ENCODE data around the gene RAB11FIP3.
A peak's percentile ranks its signal among the peaks of the same experiment; 100 is the strongest.
"Not testable (repeated sequence)": the region's sequence is repeated elsewhere in the genome, so short reads cannot be mapped to it uniquely, and the experiment has no call there.

The RAB11FIP3 gene

DNA sequence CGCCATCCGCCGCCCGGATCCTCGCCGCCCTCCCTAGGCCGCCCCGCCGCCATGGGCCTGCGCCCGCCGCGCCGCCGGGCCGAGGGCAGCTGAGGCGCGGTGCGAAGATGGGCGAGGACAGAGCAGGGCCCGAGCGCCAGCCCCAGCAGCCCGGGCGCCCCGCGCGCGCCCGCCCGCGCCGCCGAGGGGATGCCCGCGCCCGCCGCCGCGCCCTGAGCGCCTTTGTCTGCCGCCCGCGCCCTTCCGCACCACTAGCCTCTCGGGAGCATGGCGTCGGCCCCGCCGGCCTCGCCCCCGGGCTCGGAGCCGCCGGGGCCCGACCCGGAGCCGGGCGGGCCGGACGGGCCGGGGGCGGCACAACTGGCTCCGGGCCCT is 278 bp downstream of the RAB11FIP3 start:
- no peak for DNase-seq

DNA sequence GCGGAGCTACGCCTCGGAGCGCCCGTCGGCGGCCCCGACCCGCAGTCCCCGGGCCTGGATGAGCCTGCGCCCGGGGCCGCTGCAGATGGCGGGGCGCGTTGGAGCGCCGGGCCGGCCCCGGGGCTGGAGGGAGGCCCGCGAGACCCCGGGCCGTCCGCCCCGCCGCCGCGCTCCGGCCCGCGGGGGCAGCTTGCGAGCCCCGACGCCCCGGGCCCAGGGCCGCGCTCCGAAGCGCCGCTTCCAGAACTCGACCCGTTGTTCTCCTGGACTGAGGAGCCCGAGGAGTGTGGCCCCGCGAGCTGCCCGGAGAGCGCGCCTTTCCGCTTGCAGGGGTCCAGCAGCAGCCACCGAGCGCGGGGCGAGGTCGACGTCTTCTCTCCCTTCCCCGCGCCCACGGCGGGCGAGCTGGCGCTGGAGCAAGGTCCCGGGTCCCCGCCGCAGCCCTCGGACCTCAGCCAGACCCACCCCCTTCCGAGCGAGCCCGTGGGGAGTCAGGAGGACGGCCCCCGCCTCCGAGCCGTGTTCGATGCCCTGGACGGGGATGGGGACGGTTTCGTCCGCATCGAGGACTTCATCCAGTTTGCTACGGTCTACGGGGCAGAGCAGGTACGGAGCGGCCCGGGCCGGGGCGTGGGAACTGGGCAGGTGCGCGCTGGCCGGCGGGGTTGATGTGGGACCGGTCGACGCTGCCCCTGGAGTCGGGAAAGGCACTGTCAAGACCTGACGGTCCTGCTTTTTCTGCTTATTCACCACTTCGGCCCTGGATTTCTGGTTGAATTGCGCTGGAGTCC is 861 bp downstream of the RAB11FIP3 start:
- DNase-seq = no peak

DNA sequence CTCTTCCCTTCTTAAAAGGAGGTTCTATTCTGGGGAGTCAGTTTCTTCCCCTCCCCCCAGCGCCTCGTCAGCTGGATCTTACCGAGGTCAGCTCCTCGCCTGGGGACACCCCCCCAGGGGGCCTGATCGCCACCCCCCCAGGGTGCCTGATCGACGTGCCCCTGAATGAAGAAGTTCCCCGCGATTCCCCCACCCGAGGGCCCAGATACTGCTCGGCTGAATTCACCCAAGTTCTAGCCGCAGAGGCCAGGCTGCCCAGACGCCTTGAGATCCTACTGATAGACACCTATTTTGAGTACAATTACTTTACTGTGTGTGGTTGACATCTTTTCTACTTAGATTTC is 1.4 kb downstream of the RAB11FIP3 start:
- DNase-seq = no peak

DNA sequence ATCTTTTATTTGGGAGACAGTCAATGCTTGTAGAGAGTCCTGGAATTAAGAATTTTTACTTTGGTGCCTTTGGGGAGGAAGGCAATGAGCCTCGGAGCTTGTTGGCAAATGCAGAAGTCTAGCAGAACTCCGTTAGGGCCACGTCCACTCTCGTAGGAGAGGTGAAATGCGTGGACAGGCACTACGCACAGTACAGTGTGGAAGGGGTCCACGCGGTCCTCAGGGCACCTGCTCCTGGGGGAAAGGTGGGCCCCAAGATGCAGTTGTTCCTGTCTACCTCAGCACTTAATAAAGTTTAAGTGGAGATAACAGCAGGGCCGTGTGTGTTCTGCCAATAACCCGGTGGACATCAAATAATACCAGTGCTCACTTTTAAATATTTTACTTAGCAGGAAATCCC is 1.8 kb downstream of the RAB11FIP3 start:
- DNase-seq = no peak

DNA sequence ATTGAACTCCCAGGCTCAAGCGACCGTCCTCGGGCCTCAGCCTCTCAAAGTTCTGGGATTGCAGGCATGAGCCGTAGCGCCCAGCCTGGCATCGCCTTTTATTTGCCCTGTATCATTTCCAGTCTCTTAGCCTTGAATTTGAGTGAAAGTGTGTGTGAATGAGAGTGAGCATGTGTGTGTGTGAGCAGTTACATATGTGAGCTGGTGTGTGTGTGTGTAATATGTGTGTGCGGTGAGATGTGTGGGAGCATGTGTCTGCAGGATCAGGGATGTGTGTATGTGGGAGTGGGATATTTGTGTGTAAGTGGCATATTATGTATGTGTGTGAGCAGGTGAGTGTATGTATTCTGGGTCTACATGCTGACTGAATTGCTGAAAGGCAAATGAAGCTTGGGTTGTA is 5.5 kb downstream of the RAB11FIP3 start:
- no peak for DNase-seq

DNA sequence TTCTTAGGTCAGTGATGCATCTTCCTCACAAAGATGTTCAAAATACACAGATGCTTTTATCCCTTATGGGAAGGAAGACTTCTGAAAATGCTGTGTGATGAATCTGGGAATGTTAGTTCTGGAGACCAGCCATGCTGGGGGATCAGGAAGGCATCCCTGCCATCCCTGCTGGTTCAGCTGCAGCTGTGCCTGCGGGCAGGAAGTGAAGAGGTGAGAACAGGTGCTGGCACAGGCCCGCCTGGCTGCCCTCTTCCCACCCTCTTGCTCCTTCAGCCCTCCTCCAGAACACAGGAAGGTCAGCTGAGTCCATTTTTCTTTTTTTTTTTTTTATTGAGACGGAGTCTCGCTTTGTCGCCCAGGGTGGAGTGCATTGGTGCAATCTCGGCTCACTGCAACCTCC is 15.2 kb downstream of the RAB11FIP3 start:
- no peak for DNase-seq

DNA sequence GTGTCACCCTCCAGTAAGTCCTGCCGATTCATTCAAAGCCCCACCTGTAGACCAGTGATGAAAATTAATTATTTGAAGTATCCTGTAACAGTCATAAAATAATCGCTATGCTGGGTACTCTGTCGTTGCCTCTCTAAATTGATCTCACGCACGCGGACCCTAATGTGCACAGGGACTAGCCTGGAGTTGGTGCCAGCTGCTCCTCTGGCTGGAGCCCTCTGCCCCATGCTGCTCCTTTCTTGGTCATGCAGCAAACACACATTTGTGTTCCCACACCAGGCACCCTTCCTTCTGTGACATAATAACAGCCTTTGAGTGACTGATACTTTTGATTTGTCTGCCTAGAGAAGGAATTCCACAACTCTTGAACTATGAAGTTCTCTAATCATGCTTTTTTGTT is 16.0 kb downstream of the RAB11FIP3 start:
- no peak for DNase-seq

- no peak for DNase-seq
Observed at GRCh38 chr16:442976-443375, 17.5 kb downstream of the RAB11FIP3 start.

GRCh38 chr16:444027-444426 is 18.6 kb downstream of the RAB11FIP3 start:
- DNase-seq = no peak

DNA sequence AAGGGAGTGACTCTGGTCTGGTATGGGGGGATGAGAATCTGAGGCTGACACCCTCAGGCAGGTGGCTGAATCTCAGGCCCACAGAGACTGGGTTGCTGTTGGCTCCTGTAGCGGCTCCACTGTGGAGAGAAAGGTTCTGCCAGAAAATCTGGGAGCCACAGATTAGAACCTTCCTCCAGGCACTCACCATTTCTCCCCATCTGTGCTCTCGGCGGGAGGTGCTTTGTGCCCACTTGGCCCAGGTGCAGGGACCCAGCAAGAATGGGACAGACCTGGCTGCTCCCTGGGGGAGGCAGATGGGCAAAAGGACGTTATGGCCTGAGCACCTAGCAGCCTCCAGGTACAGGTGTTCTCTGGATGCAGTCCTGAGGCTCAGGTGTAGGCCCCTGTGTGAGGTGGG is 20.1 kb downstream of the RAB11FIP3 start:
- no peak for DNase-seq

DNA sequence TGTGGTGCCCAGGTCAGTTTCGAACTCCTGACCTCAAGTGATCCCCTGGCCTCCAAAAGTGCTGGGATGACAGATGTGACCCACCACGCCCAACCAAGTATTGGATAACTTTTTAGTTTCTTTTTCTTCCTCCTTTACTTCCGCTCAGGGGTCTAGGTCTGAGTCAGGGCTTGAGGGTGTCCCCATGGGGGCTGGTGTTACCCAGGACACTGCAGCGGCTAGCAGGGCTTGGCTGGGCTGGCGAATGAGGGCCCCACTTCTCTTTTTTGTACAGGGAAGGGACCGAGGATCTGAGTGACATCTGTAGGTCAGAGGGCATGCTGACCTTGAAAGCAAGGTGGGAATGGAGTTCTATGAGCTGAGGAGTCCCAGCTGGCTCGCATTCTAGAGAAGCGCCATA is 24.9 kb downstream of the RAB11FIP3 start:
- no peak for DNase-seq

- peak; percentile 80 for DNase-seq
Observed at GRCh38 chr16:450785-451512, 25.5 kb downstream of the RAB11FIP3 start.

DNA sequence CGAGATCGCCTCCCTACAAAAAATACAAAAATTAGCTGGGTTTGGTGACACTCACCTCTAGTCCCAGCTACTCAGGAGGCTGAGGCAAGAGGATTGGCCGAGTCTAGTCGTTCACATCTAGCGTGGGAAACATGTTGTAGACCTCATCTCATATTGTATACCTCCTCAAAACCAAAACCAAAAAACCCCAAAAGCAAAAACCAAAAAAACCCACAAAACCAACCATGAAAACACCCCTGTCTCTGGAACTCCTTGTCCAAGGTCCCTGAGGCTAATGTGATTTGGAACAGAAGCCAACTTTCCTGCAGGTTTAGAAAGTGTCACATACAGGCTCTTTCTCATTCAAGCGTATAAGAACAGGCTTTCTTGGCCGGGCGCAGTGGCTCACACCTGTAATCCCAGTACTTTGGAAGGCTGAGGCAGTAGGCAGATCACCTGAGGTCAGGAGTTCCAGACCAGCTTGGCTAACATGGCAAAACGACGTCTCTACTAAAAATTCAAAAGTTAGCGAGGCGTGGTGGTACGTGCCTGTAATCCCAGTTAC is 29.0 kb downstream of the RAB11FIP3 start:
- DNase-seq = no peak

DNA sequence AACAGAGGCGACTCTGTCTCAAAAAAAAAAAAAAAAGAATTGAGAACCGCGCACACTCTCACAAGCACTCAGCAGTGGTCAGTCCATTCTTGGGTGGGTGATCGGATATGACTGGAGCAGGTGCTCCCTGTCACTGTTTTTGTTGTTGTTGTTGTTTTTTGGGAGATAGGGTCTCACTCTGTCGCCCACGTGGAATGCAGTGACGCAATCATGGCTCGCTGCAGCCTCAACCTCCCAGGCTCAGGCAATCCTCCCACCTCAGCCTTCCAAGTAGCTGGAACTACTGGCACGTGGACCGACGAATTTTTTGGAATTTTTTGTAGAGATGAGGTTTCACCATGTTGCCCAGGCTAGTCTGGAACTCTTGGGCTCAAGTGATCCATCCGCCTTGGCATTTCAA is 30.0 kb downstream of the RAB11FIP3 start:
- DNase-seq = no peak

DNA sequence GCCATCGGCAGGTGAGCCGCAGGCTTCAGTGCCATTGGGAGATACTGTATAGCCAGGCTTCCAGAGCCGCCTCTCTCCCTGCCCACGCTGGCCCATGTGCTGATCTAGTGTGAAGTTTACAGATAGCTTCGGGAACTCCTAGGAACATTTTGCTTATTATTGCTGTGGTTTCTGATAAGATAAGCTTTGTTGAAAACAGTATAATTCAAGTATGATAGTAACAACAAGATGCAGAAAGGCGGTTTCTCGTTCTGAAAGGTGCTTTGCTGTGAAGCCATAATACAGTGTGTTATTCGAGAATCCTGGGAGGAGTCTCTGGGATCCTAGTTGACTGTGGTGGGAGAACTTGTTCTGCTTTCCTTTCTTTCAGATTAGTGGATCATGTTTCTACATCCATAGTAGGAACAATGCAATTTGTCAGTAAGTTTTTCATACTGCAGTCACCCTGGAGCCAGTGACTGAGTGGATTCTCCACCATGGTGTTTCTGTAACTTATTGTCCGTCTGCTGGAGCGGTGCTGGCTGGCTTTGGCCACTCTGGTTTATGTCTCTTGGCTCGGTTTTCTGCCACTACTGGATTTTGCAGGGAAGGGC is 31.5 kb downstream of the RAB11FIP3 start:
- no peak for DNase-seq

- DNase-seq = no peak
Observed at GRCh38 chr16:457732-458400, 32.4 kb downstream of the RAB11FIP3 start.

DNA sequence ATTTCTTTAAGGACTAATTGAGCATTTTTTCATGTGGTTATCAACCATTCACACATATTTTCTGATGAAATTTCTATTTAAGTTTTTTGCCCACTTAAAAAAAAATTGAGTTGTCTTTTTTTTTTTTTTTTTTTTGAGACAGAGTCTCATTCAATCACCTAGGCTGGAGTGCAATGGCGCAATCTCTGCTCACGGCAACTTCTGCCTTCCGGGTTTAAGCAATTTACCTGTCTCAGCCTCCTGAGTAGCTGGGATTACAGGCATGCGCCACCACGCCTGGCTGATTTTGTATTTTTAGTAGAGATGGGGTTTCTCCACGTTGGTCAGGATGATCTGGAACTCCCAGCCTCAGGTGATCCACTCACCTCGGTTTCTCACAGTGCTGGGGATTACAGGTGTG is 34.3 kb downstream of the RAB11FIP3 start:
- no peak for DNase-seq

DNA sequence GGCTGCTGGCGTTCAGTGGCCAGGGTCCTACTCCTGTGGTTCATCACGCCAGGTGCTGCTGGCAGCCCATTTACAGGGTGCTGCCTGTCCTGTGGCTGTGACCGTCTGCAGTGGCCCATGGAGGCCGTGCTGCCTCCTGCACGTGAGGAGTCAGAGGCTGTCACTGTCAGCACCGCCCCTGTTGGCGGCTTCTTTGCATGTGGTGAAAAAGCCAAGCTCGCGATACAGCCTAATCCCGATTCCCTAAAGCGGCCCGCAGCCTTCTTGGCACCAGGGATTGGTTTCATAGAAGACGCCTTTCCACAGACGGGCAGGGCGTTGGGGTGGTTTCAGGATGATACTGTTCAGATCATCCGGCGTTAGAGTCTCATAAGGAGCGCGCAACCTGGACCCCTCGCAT is 35.3 kb downstream of the RAB11FIP3 start:
- DNase-seq = no peak

GRCh38 chr16:463071-463470 is 37.6 kb downstream of the RAB11FIP3 start:
- DNase-seq = no peak

GRCh38 chr16:466651-467050 is 41.2 kb downstream of the RAB11FIP3 start:
- no peak for DNase-seq

DNA sequence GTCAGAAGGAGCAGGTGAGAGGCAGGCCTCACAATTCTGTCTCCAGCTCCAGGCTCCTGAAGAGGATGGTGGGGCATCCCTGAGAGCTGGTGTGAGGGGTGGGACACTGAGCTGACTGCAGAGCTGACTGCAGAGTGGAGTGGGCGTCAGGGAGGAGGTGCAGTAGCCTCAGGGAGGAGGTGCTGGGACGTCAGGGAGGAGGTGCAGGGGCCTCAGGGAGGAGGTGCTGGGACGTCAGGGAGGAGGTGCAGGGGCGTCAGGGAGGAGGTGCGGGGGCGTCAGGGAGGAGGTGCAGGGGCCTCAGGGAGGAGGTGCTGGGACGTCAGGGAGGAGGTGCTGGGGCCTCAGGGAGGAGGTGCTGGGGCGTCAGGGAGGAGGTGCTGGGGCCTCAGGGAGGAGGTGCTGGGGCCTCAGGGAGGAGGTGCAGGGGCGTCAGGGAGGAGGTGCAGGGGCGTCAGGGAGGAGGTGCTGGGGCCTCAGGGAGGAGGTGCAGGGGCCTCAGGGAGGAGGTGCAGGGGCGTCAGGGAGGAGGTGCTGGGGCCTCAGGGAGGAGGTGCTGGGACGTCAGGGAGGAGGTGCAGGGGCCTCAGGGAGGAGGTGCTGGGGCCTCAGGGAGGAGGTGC is 41.9 kb downstream of the RAB11FIP3 start:
- DNase-seq = not testable (repeated sequence)

DNA sequence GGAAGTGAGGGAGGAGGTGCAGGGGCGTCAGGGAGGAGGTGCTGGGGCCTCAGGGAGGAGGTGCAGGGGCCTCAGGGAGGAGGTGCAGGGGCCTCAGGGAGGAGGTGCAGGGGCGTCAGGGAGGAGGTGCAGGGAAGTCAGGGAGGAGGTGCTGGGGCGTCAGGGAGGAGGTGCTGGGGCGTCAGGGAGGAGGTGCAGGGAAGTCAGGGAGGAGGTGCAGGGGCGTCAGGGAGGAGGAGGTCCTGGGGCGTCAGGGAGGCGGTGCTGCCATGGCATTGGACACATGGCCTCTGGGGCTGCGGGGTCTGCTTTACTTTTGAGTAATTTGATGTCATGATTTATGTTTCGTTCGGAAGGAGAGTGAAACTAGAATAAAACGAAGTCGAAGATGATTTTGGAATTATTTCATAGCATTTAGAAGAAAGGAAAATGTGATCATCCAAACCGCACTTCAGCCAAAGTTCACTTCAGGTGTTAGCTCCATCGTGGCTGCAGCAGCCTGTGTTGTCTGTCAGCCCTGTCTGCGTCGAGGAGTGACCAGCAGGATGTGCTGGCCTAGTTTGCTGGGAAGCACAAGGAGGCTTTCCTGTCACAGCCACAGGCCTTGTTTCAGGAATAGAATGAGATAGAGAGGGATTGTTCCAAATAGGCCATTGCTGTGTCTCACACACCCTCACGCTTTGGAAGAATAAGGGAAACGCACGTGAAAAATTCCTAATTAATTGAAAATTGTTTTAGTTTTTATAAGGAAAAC is 42.8 kb downstream of the RAB11FIP3 start:
- no peak for DNase-seq
